Osteocyte (in vitro differentiated cells): ENCODE measurements around the gene TAS2R9. TPM values are rescaled to one million over a fixed set of nuclear protein-coding genes. Genes with fewer than 3 reads are reported as not detected.

Source experiments
- DNase-seq: peaks from one replicate; pipeline ENCODE4 v3.0.0; 2021; ENCODE audit warnings: mixed read lengths; ENCODE audit not compliant: unreplicated experiment; ENCODE audit errors: extremely low spot score
- H3K27ac Mint-ChIP-seq: one replicate; pipeline ENCODE4 v1.8.0; 2021; ENCODE audit warnings: mild to moderate bottlenecking, mixed read lengths; ENCODE audit not compliant: unreplicated experiment
- H3K27me3 Mint-ChIP-seq: one replicate; pipeline ENCODE4 v1.8.0; 2021; ENCODE audit warnings: mixed read lengths; ENCODE audit not compliant: unreplicated experiment
- H3K36me3 Mint-ChIP-seq: one replicate; pipeline ENCODE4 v1.8.0; 2021; ENCODE audit warnings: mixed read lengths; ENCODE audit not compliant: unreplicated experiment
- H3K4me1 Mint-ChIP-seq: one replicate; pipeline ENCODE4 v1.8.0; 2021; ENCODE audit warnings: mixed read lengths; ENCODE audit not compliant: unreplicated experiment
- H3K4me3 Mint-ChIP-seq: one replicate; pipeline ENCODE4 v1.8.0; 2021; ENCODE audit warnings: mild to moderate bottlenecking, moderate library complexity, mixed read lengths; ENCODE audit not compliant: unreplicated experiment
- H3K9me3 Mint-ChIP-seq: one replicate; pipeline ENCODE4 v1.8.0; 2021; ENCODE audit warnings: mixed read lengths; ENCODE audit not compliant: unreplicated experiment
- CTCF ChIP-seq: fragments of 200-600 bp; sonication (generic); IDR thresholded peaks from 2 replicates; pipeline ENCODE4 v1.5.0; 2021; ENCODE audit warnings: antibody characterized with exemption, mild to moderate bottlenecking, moderate library complexity
- long read RNA-seq: library from polyadenylated mRNA; unstranded; transcript quantifications from one replicate; pipeline ENCODE4 v2.0.0, GENCODE V29; 2021
- total RNA-seq: library from RNA; stranded (reverse); gene quantifications from 2 replicates; pipeline ENCODE4 v1.2.1, GENCODE V29; 2021

Gene TAS2R9
- 0.34 TPM in 1 of 2 replicates, not detected in the other for total RNA-seq
- long read RNA-seq, result 0 reads

- H3K36me3 Mint-ChIP-seq, result no peaks in the 10 kb centered on the region
- DNase-seq, result no peak
- H3K4me1 Mint-ChIP-seq, result no peaks in the 10 kb centered on the region
- H3K27ac Mint-ChIP-seq, result no peak within 1 kb of the TSS
- peaks cover 28% of the 10 kb centered on the region for H3K27me3 Mint-ChIP-seq
- H3K9me3 Mint-ChIP-seq, result no peaks in the 10 kb centered on the region
- H3K4me3 Mint-ChIP-seq, result no peak within 1 kb of the TSS
- TF ChIP-seq CTCF, result no peak
Measured at GRCh38 chr12:10810068-10810467, at the start of gene TAS2R9. Gene TAS2R9, minus strand, starts transcription at chr12:10810168. Its CDS starts 93 bp downstream, at chr12:10810075.

- Mint-ChIP-seq H3K4me1 (no peaks in the 10 kb centered on the region), H3K27me3 (no peaks in the 10 kb centered on the region), H3K9me3 (peaks cover 27% of the 10 kb centered on the region), H3K36me3 (peaks cover 35% of the 10 kb centered on the region), H3K4me3 (no peak overlapping the region), H3K27ac (no peak overlapping the region)
- no peak for DNase-seq
- no peak for TF ChIP-seq CTCF
Measured at GRCh38 chr12:10855807-10856206, 45.8 kb upstream of the TAS2R9 start.

GRCh38 chr12:10853776-10854175 lies 43.8 kb upstream of the TAS2R9 start:
- Mint-ChIP-seq H3K27ac (no peak overlapping the region), H3K4me3 (no peak overlapping the region), H3K9me3 (peaks cover 27% of the 10 kb centered on the region), H3K4me1 (no peaks in the 10 kb centered on the region), H3K27me3 (no peaks in the 10 kb centered on the region), H3K36me3 (peaks cover 39% of the 10 kb centered on the region)
- TF ChIP-seq CTCF, result no peak
- DNase-seq, result peak; percentile 82

GRCh38 chr12:10851243-10851858 lies 41.4 kb upstream of the TAS2R9 start:
- Mint-ChIP-seq H3K4me3 (no peak overlapping the region), H3K4me1 (no peaks in the 10 kb centered on the region), H3K36me3 (peaks cover 26% of the 10 kb centered on the region), H3K27ac (no peak overlapping the region), H3K9me3 (peaks cover 6% of the 10 kb centered on the region), H3K27me3 (no peaks in the 10 kb centered on the region)
- DNase-seq, result no peak
- no peak for TF ChIP-seq CTCF

- TF ChIP-seq CTCF, result no peak
- H3K9me3 Mint-ChIP-seq, result no peaks in the 10 kb centered on the region
- peaks cover 17% of the 10 kb centered on the region for H3K36me3 Mint-ChIP-seq
- no peak within 1 kb of the TSS for H3K27ac Mint-ChIP-seq
- no peaks in the 10 kb centered on the region for H3K4me1 Mint-ChIP-seq
- no peak for DNase-seq
- H3K27me3 Mint-ChIP-seq, result no peaks in the 10 kb centered on the region
- no peak within 1 kb of the TSS for H3K4me3 Mint-ChIP-seq
Measured at GRCh38 chr12:10849425-10849878, 39.5 kb upstream of the TAS2R9 start, which contains the start of gene PRR4. Gene PRR4, minus strand, starts transcription at chr12:10849475. Its CDS starts 38 bp downstream, at chr12:10849437.
